Bronchial epithelial cell (primary cell): ENCODE measurements around the gene RUFY1. TPM values are rescaled to one million over a fixed set of nuclear protein-coding genes. Genes with fewer than 3 reads are reported as not detected.
"Not testable (repeated sequence)": the region's sequence is repeated elsewhere in the genome, so short reads cannot be mapped to it uniquely, and the experiment has no call there.

ENCODE experiments used
- DNase-seq: peaks from one replicate; pipeline ENCODE4 v3.0.0-alpha.2; 2010; ENCODE audit warnings: low read depth
- FAIRE-seq: peaks from 2 replicates; lab custom pipeline; 2011; peaks lifted over from hg19 to GRCh38; lab: Jason Lieb, UNC
- H3K27me3 ChIP-seq: 2 replicates; pipeline ENCODE4 v1.5.1; 2011; ENCODE audit warnings: low read length; ENCODE audit not compliant: control insufficient read depth, insufficient read depth
- H3K36me3 ChIP-seq: 2 replicates; pipeline ENCODE4 v1.5.1; 2011; ENCODE audit warnings: low read length; ENCODE audit not compliant: control insufficient read depth, insufficient read depth
- H3K4me3 ChIP-seq: 2 replicates; pipeline ENCODE4 v1.5.1; 2011; ENCODE audit warnings: mild to moderate bottlenecking, low read depth, low read length, control low read depth
- CTCF ChIP-seq: IDR thresholded peaks from 2 replicates; pipeline ENCODE4 v1.5.1; 2011; ENCODE audit warnings: mild to moderate bottlenecking, moderate library complexity, low read length, control low read depth, inconsistent platforms; ENCODE audit not compliant: insufficient read depth, severe bottlenecking
- total RNA-seq: library from RNA; depleted of rRNA; stranded (reverse); fragments of >200 nt; gene quantifications from 2 replicates; pipeline ENCODE4 v1.2.1, GENCODE V29; 2014

Gene RUFY1
- 32.9 and 37.6 TPM in 2 replicates for total RNA-seq

- H3K4me3 ChIP-seq, result peak within 1 kb of the TSS; percentile 79
- no peaks in the 10 kb centered on the region for H3K27me3 ChIP-seq
- no peaks in the 10 kb centered on the region for H3K36me3 ChIP-seq
- TF ChIP-seq CTCF, result no peak
- FAIRE-seq (no peak), DNase-seq (peak; percentile 46)
Observed at GRCh38 chr5:179550511-179551342, at the start of gene RUFY1. RUFY1 (plus strand) TSS chr5:179550554; CDS start chr5:179550570, 16 bp downstream.

- peak; percentile 52 for FAIRE-seq
- H3K4me3 ChIP-seq, H3K36me3 ChIP-seq, DNase-seq, H3K27me3 ChIP-seq: not testable (repeated sequence)
Observed at GRCh38 chr5:179501997-179502396, 48.4 kb upstream of the RUFY1 start.

- FAIRE-seq, result peak; percentile 70
- not testable (repeated sequence) for H3K27me3 ChIP-seq, H3K36me3 ChIP-seq, DNase-seq, H3K4me3 ChIP-seq
Observed at GRCh38 chr5:179502420-179502819, 47.9 kb upstream of the RUFY1 start.

- DNase-seq (no peak), FAIRE-seq (no peak)
- TF ChIP-seq CTCF, result no peak
- Histone ChIP-seq H3K27me3 (no peaks in the 10 kb centered on the region), H3K4me3 (no peak overlapping the region), H3K36me3 (no peaks in the 10 kb centered on the region)
Observed at GRCh38 chr5:179504191-179504590, 46.2 kb upstream of the RUFY1 start.

- H3K4me3 ChIP-seq, result no peak overlapping the region
- H3K36me3 ChIP-seq, result no peaks in the 10 kb centered on the region
- DNase-seq (no peak), FAIRE-seq (no peak)
- no peaks in the 10 kb centered on the region for H3K27me3 ChIP-seq
- TF ChIP-seq CTCF, result no peak
Observed at GRCh38 chr5:179504600-179505396, 45.6 kb upstream of the RUFY1 start.

GRCh38 chr5:179505636-179506261 lies 44.6 kb upstream of the RUFY1 start:
- no peak for FAIRE-seq
- Histone ChIP-seq H3K4me3 (no peak overlapping the region), H3K27me3 (no peaks in the 10 kb centered on the region), H3K36me3 (no peaks in the 10 kb centered on the region)
- no peak for DNase-seq
- no peak for TF ChIP-seq CTCF
